ENCODE data around the gene PSTPIP1. TPM values are rescaled to one million over a fixed set of nuclear protein-coding genes. Genes with fewer than 3 reads are reported as not detected.
"Not testable (repeated sequence)": the region's sequence is repeated elsewhere in the genome, so short reads cannot be mapped to it uniquely, and the experiment has no call there.

The PSTPIP1 gene
- total and polyA plus RNA-seq, 8 donors: 1.8 to 52.9 (median 3.4) TPM

- no peaks in the 10 kb centered on the region for H3K4me1 ChIP-seq
- no peak for TF ChIP-seq CTCF (IDR thresholded peaks at IDR 0.05)
- ATAC-seq (no peak), DNase-seq (no peak)
- H3K4me3 ChIP-seq: no peak overlapping the region
- H3K9me3 ChIP-seq: no peaks in the 10 kb centered on the region
- H3K36me3 ChIP-seq: no peaks in the 10 kb centered on the region
- intact Hi-C loops (cut with DNase I): no loop called here
- no peak overlapping the region for H3K27ac ChIP-seq
- peaks cover 0 to 6% of the 10 kb centered on the region in 2 donors for H3K27me3 ChIP-seq
Measured at GRCh38 chr15:76964157-76964556, 30.8 kb upstream of the PSTPIP1 start.

- H3K27me3 ChIP-seq; H3K4me3 ChIP-seq; intact Hi-C loops (cut with DNase I); H3K36me3 ChIP-seq; ATAC-seq; H3K4me1 ChIP-seq; H3K9me3 ChIP-seq; DNase-seq; H3K27ac ChIP-seq: not testable (repeated sequence)
Measured at GRCh38 chr15:76966051-76966450, 28.9 kb upstream of the PSTPIP1 start.

- Histone ChIP-seq H3K36me3 (no peaks in the 10 kb centered on the region), H3K27ac (no peak overlapping the region), H3K4me3 (no peak overlapping the region), H3K27me3 (peaks cover 0 to 6% of the 10 kb centered on the region in 2 donors), H3K9me3 (no peaks in the 10 kb centered on the region), H3K4me1 (no peaks in the 10 kb centered on the region)
- ATAC-seq (no peak), DNase-seq (no peak)
- intact Hi-C loops (cut with DNase I): no loop called here
- TF ChIP-seq CTCF (IDR thresholded peaks at IDR 0.05): no peak
Measured at GRCh38 chr15:76967067-76967466, 27.9 kb upstream of the PSTPIP1 start.

GRCh38 chr15:76968306-76968705 is 26.6 kb upstream of the PSTPIP1 start:
- intact Hi-C loops (cut with DNase I): no loop called here
- ATAC-seq: no peak
- no peaks in the 10 kb centered on the region for H3K36me3 ChIP-seq
- no peak for DNase-seq
- H3K4me3 ChIP-seq: no peak overlapping the region
- TF ChIP-seq CTCF (IDR thresholded peaks at IDR 0.05): no peak
- no peaks in the 10 kb centered on the region for H3K4me1 ChIP-seq
- H3K9me3 ChIP-seq: no peaks in the 10 kb centered on the region
- H3K27me3 ChIP-seq: peaks cover 0 to 6% of the 10 kb centered on the region in 2 donors
- no peak overlapping the region for H3K27ac ChIP-seq

GRCh38 chr15:76972389-76973361 is 22.3 kb upstream of the PSTPIP1 start:
- ATAC-seq (peak; percentile 66), DNase-seq (no peak)
- no peak overlapping the region for H3K27ac ChIP-seq
- no peak for TF ChIP-seq CTCF (IDR thresholded peaks at IDR 0.05)
- H3K4me1 ChIP-seq: peaks cover 0 to 14% of the 10 kb centered on the region in 2 donors
- H3K27me3 ChIP-seq: no peaks in the 10 kb centered on the region
- no peaks in the 10 kb centered on the region for H3K9me3 ChIP-seq
- no peak overlapping the region for H3K4me3 ChIP-seq
- no peaks in the 10 kb centered on the region for H3K36me3 ChIP-seq
- intact Hi-C loops (cut with DNase I): no loop called here

Measured in left lung (tissue), 10 donors.